Measurements from ENCODE around the gene VTI1B.
"Not testable (repeated sequence)": the region's sequence is repeated elsewhere in the genome, so short reads cannot be mapped to it uniquely, and the experiment has no call there.

VTI1B gene

GRCh38 chr14:67641480-67641879 is 33.0 kb downstream of the VTI1B start:
- no peak for TF ChIP-seq ZFX (IDR thresholded peaks at IDR 0.05)
- TF ChIP-seq CTCF (conservative IDR thresholded peaks at IDR 0.05), result no peak
- H3K27ac ChIP-seq, result no peak overlapping the region

DNA sequence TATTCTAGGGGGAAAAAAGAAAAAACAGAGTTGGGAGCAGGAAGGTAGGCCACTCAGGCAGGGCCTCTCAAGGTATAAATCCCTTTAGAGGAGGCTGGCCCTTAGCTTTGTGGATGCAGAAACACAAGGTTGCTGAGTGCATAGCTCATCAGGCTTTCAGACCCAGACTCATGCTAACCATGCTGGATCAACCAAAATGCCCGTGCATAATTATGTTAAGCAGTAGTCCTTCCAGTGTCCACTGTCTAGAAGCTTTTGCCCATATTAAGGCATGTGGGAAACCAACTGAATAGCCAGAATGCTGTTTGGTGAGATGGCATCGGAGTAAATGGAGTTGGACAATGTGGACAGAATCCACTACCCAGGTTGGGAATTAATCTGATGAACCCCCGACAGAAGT is 35.8 kb downstream of the VTI1B start:
- TF ChIP-seq CTCF (conservative IDR thresholded peaks at IDR 0.05) (no peak), ZFX (IDR thresholded peaks at IDR 0.05) (no peak)
- H3K27ac ChIP-seq, result no peak overlapping the region

DNA sequence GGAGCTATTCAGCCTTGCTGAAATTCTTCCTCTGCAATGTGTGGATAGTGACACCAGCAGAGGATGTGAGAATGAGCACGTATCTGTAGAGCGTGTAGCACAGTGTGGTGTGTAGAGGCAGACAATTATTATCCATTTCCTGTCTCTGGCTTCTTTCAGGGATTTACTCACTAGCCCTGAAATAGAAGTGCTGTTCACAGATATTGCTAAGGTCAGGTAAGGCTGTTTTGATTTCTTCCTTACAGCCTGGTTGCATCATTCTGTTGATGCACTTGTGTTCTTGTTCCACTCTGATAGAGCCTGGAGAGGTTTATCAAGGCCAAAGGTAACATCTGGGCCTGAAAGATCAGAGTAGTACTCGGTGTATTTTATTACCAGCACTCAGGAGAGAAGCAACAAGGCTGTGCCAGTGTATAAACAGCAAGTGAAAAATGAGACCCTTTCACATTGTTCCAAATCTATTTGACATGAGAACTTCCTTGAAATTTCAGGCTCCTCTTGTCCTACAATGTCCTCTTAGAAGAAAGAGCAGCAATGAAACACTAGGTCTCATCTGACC is 38.0 kb downstream of the VTI1B start:
- TF ChIP-seq ZFX (IDR thresholded peaks at IDR 0.05) (no peak), CTCF (conservative IDR thresholded peaks at IDR 0.05) (no peak)
- no peak overlapping the region for H3K27ac ChIP-seq

DNA sequence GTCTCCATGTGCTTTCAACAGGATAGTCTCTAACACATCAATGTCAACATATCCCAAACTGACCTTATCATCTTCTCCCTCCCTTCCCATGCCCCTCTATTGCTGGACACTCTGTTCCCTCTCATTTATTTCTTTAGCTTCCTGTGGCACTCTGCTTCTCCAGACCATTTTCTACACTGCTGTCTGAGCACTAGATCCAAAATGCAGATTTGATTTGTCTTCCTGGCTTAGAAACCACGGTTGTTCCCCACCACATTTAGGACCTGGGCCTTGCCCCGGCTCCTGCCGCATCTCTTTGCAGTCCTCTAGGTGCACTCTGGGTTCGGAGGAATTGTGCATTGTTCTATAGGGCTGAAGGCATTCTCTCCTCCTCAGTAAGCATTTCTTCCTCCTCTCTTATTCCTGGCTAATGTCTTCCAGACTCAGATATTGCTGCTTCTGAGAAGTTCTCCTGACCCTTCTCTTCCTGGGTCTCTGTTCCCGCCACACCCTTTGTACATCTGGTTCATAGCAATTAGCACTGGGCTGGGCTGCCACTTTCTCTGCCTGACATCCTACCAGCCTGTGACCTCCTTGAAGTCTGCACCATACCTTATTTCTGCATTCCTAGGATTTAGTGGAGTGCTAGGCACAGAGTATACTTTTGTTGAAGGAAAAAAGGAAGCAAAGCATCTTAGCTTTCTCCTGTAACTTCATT is 40.8 kb downstream of the VTI1B start:
- TF ChIP-seq CTCF (conservative IDR thresholded peaks at IDR 0.05) (no peak), ZFX (IDR thresholded peaks at IDR 0.05) (0 out of 2 replicates have a peak, but pooled peaks have one; percentile 7)
- H3K27ac ChIP-seq, result no peak overlapping the region

DNA sequence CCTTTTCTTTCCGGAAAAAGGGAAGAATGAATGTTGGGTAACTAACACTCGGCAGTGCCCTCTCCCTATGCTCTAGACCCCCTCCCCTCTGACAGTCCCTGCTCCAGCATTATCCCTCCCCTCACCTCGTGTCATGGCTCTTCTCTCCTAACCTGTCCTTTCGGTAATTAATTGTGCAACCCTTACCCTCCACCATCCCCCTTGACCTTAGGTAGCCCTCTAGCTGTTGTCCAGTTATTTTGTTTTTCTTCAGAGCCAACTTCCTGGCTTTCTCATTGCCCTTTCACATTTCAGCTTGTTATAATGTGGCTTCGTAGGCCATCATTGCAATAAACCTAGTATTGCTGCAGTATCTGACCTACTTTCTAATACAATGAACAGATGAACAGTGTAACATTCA is 43.5 kb downstream of the VTI1B start:
- no peak for TF ChIP-seq ZFX (IDR thresholded peaks at IDR 0.05)
- TF ChIP-seq CTCF (conservative IDR thresholded peaks at IDR 0.05), result no peak
- H3K27ac ChIP-seq, result no peak overlapping the region

DNA sequence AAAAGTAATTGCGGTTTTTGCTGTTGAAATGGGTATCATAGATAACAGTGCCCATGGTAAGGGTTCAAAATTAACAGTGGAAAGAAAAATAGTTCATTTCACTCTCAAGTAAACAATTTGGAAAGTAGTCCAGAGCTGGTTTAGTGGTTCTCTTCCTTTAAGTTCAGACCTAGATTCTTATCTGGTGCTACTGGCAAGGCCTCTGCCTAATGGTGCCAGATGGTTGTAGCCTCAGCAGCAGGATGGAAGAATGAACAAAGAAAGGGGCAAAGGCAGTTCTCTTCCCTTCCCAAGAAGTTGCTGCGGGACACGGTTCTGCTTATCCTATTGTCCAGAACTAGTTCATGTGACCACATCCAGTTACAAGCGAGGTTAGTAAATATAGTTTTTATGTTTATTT is 44.2 kb downstream of the VTI1B start:
- TF ChIP-seq CTCF (conservative IDR thresholded peaks at IDR 0.05) (no peak), ZFX (IDR thresholded peaks at IDR 0.05) (no peak)
- no peak overlapping the region for H3K27ac ChIP-seq

- H3K27ac ChIP-seq, result no peak overlapping the region
- TF ChIP-seq ZFX (IDR thresholded peaks at IDR 0.05), result no peak
- no peak for TF ChIP-seq CTCF (conservative IDR thresholded peaks at IDR 0.05)
These were observed 46.9 kb downstream of the VTI1B start for GRCh38 chr14:67627519-67627918.

DNA sequence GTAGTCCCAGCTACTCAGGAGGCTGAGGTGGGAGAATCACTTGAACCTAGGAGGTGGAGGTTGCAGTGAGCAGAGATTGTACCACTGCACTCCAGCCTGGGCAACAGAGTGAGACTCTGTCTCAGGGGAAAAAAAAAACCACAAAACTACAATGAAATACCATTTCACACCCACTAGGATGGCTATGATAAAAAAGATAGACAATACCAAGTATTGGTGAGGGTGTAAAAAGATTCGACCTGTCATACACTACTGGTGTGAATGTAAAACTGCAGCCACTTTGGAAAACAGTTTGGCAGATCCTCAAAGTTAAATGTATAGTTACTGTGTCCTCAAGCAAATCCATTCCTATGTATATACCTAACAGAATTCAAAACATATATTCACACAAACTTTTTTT is 48.3 kb downstream of the VTI1B start:
- H3K27ac ChIP-seq, result not testable (repeated sequence)

Data from C4-2B (cell line).